DMS79 treated with DMSO at 0.1 percent for 48 hours (cell line): Measurements from ENCODE around the gene TTLL11.

Experiments
- DNase-seq: peaks from one replicate; lab custom pipeline; 2025; lab: John Stamatoyannopoulos, UW

Gene TTLL11

GRCh38 chr9:121830441-121831140 is 262.5 kb downstream of the TTLL11 start:
- DNase-seq, result no peak

- DNase-seq, result no peak
Observed at GRCh38 chr9:121827251-121827967, 265.7 kb downstream of the TTLL11 start.

- no peak for DNase-seq
Observed at GRCh38 chr9:121826711-121827110, 266.4 kb downstream of the TTLL11 start.

GRCh38 chr9:121825031-121825691 is 267.9 kb downstream of the TTLL11 start:
- DNase-seq, result no peak

- no peak for DNase-seq
Observed at GRCh38 chr9:121824651-121825030, 268.5 kb downstream of the TTLL11 start.

- DNase-seq, result no peak
Observed at GRCh38 chr9:121823451-121824169, 269.5 kb downstream of the TTLL11 start.

- no peak for DNase-seq
Observed at GRCh38 chr9:121822093-121823085, 270.7 kb downstream of the TTLL11 start.

GRCh38 chr9:121821326-121821725 is 271.8 kb downstream of the TTLL11 start:
- no peak for DNase-seq

GRCh38 chr9:121820286-121821005 is 272.7 kb downstream of the TTLL11 start:
- no peak for DNase-seq

GRCh38 chr9:121819428-121820231 is 273.5 kb downstream of the TTLL11 start:
- DNase-seq, result peak; percentile 52

- DNase-seq, result no peak
Observed at GRCh38 chr9:121818841-121819427, 274.2 kb downstream of the TTLL11 start.

- DNase-seq, result no peak
Observed at GRCh38 chr9:121818016-121818661, 275.0 kb downstream of the TTLL11 start.

GRCh38 chr9:121817476-121817875 is 275.6 kb downstream of the TTLL11 start:
- DNase-seq, result no peak

GRCh38 chr9:121816845-121817450 is 276.2 kb downstream of the TTLL11 start:
- DNase-seq, result no peak

GRCh38 chr9:121816449-121816817 is 276.7 kb downstream of the TTLL11 start:
- no peak for DNase-seq

- no peak for DNase-seq
Observed at GRCh38 chr9:121815546-121816448, 277.3 kb downstream of the TTLL11 start.

GRCh38 chr9:121815084-121815483 is 278.0 kb downstream of the TTLL11 start:
- no peak for DNase-seq
